ENCODE results near the gene DLL1.
"Not testable (repeated sequence)": the region's sequence is repeated elsewhere in the genome, so short reads cannot be mapped to it uniquely, and the experiment has no call there.

The DLL1 gene

GRCh38 chr6:170269151-170269845 lies 21.6 kb downstream of the DLL1 start:
- peaks cover 25% of the 10 kb centered on the region for H3K4me1 Mint-ChIP-seq (ENCODE audit: low read depth)
- H3K36me3 Mint-ChIP-seq: no peaks in the 10 kb centered on the region
- no peaks in the 10 kb centered on the region for H3K27me3 Mint-ChIP-seq
- no peak overlapping the region for H3K4me3 Mint-ChIP-seq
- H3K9me3 Mint-ChIP-seq (ENCODE audit: low read depth): no peaks in the 10 kb centered on the region
- no peak overlapping the region for H3K27ac Mint-ChIP-seq

- no peaks in the 10 kb centered on the region for H3K36me3 Mint-ChIP-seq
- no peaks in the 10 kb centered on the region for H3K9me3 Mint-ChIP-seq (ENCODE audit: low read depth)
- no peak overlapping the region for H3K4me3 Mint-ChIP-seq
- H3K4me1 Mint-ChIP-seq (ENCODE audit: low read depth): peaks cover 19% of the 10 kb centered on the region
- H3K27me3 Mint-ChIP-seq: no peaks in the 10 kb centered on the region
- H3K27ac Mint-ChIP-seq: no peak overlapping the region
These were observed 22.4 kb downstream of the DLL1 start for GRCh38 chr6:170268216-170269129.

DNA sequence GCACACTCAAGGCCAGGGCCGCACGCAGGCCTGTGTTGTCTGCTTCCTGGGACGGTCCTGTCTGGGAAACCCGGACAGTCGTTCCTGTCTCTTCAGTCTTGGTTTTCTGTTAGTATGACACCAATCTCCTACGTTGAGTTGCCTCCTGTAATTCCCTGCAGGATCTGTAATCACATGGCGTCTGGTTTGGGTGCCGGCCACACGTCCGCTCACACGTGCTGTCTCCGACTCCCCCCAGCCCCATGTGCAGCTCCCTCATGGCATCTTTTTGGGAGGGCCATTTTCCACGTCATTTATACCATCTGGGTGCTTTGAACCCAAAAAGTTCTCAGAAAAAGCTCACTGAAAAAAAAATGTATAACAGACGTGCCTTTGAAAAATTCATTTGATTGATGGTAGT lies 23.2 kb downstream of the DLL1 start:
- no peaks in the 10 kb centered on the region for H3K9me3 Mint-ChIP-seq (ENCODE audit: low read depth)
- peaks cover 2% of the 10 kb centered on the region for H3K27me3 Mint-ChIP-seq
- H3K4me3 Mint-ChIP-seq: no peak overlapping the region
- no peak overlapping the region for H3K27ac Mint-ChIP-seq
- H3K36me3 Mint-ChIP-seq: no peaks in the 10 kb centered on the region
- H3K4me1 Mint-ChIP-seq (ENCODE audit: low read depth): peaks cover 18% of the 10 kb centered on the region

- Mint-ChIP-seq H3K27me3 (peaks cover 2% of the 10 kb centered on the region), H3K27ac (no peak overlapping the region)
These were observed 24.6 kb downstream of the DLL1 start for GRCh38 chr6:170266061-170266825.

DNA sequence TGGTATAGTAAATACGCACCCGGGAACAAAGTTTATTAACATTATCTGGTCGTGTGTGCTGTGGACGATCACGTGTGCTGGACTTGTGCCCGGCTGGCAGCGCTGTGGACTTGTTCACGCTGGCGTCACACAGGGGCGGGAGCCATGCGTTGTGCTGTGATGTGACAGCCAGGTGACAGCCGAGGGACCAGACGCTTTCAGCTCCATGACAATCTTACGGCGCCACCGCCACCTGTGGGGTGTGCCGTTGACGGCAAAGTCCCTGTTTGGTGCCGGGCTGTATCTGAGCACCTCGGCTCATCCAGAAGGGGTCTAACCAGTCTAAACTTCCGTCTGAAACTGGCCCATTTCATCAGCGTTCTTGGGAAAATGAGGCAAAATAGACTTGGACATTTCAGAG lies 25.2 kb downstream of the DLL1 start:
- H3K4me1 Mint-ChIP-seq (ENCODE audit: low read depth): peaks cover 2% of the 10 kb centered on the region
- H3K4me3 Mint-ChIP-seq: no peak overlapping the region
- no peaks in the 10 kb centered on the region for H3K9me3 Mint-ChIP-seq (ENCODE audit: low read depth)
- H3K36me3 Mint-ChIP-seq: no peaks in the 10 kb centered on the region
- peaks cover 2% of the 10 kb centered on the region for H3K27me3 Mint-ChIP-seq
- no peak overlapping the region for H3K27ac Mint-ChIP-seq

More at GRCh38 chr6:170266061-170266825, 24.6 kb downstream of the DLL1 start:
- H3K9me3 Mint-ChIP-seq (ENCODE audit: low read depth): no peaks in the 10 kb centered on the region
- peaks cover 5% of the 10 kb centered on the region for H3K4me1 Mint-ChIP-seq (ENCODE audit: low read depth)
- no peak overlapping the region for H3K4me3 Mint-ChIP-seq
- H3K36me3 Mint-ChIP-seq: no peaks in the 10 kb centered on the region

- not testable (repeated sequence) for H3K9me3 Mint-ChIP-seq (ENCODE audit: low read depth); H3K4me1 Mint-ChIP-seq (ENCODE audit: low read depth); H3K36me3 Mint-ChIP-seq; H3K4me3 Mint-ChIP-seq; H3K27ac Mint-ChIP-seq; H3K27me3 Mint-ChIP-seq
These were observed 26.2 kb downstream of the DLL1 start for GRCh38 chr6:170264644-170265043.

- no peak overlapping the region for H3K4me3 Mint-ChIP-seq
- H3K9me3 Mint-ChIP-seq (ENCODE audit: low read depth): no peaks in the 10 kb centered on the region
- H3K27ac Mint-ChIP-seq: no peak overlapping the region
- H3K27me3 Mint-ChIP-seq: peaks cover 2% of the 10 kb centered on the region
- no peaks in the 10 kb centered on the region for H3K36me3 Mint-ChIP-seq
- peaks cover 2% of the 10 kb centered on the region for H3K4me1 Mint-ChIP-seq (ENCODE audit: low read depth)
These were observed 26.8 kb downstream of the DLL1 start for GRCh38 chr6:170264086-170264485.

GRCh38 chr6:170263410-170263809 lies 27.5 kb downstream of the DLL1 start:
- Mint-ChIP-seq H3K4me1 (ENCODE audit: low read depth) (peaks cover 2% of the 10 kb centered on the region), H3K4me3 (no peak overlapping the region), H3K36me3 (no peaks in the 10 kb centered on the region), H3K9me3 (ENCODE audit: low read depth) (no peaks in the 10 kb centered on the region), H3K27me3 (peaks cover 2% of the 10 kb centered on the region), H3K27ac (no peak overlapping the region)

DNA sequence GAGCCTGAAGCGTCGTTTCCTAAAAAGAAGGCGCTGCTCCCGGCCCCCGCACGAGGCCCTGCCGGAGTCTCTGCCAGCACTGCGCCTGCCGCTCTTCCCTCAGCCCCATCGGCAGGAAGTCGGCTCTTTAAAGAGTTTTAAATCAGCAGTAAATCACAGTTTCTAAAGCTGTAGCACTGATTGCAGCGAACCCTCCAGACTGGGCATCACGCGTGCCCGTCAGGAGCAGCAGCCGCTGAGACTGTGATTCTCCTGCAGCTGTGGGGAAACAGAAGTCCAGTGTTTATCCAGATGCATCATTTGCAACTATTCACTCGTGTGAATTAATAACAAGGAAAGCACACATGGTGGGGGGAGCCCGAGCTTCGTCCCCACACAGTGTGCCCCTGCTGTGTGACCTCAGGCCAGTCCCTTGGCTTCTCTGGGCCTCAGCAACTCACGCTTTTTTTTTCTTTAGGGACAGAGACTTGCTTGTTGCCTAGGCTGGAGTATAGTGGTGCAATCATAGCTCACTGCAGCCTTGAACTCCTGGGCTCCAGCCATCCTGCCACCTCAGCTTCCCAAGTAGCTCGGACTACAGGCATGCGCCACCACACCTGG lies 28.3 kb downstream of the DLL1 start:
- H3K27me3 Mint-ChIP-seq: peaks cover 2% of the 10 kb centered on the region
- H3K4me3 Mint-ChIP-seq: no peak overlapping the region
- no peaks in the 10 kb centered on the region for H3K9me3 Mint-ChIP-seq (ENCODE audit: low read depth)
- no peak overlapping the region for H3K27ac Mint-ChIP-seq
- peaks cover 2% of the 10 kb centered on the region for H3K4me1 Mint-ChIP-seq (ENCODE audit: low read depth)
- no peaks in the 10 kb centered on the region for H3K36me3 Mint-ChIP-seq

- Mint-ChIP-seq H3K4me3 (no peak overlapping the region), H3K27me3 (peaks cover 2% of the 10 kb centered on the region), H3K9me3 (ENCODE audit: low read depth) (no peaks in the 10 kb centered on the region), H3K4me1 (ENCODE audit: low read depth) (peaks cover 2% of the 10 kb centered on the region), H3K27ac (no peak overlapping the region), H3K36me3 (no peaks in the 10 kb centered on the region)
These were observed 29.0 kb downstream of the DLL1 start for GRCh38 chr6:170261643-170262488.

DNA sequence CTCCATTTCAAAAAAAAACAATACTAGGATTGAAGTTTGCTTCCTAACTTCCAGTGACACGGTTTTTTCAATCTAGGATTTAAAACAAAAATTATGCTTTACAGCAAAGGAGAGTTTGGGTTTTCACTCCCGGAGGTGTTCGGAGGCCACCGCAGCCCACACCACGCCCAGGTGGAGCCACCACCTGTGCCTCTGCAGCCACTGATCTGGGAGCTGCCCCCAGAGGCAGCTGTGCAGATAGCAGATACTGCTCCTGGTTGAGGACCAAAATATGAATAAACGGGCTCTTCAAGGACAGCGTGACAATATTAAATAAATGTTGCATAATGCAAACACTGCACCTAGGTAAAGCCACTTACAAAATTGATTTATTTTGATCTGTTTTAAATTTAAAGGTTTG lies 30.2 kb downstream of the DLL1 start:
- Mint-ChIP-seq H3K27ac (no peak overlapping the region), H3K4me3 (no peak overlapping the region), H3K9me3 (ENCODE audit: low read depth) (no peaks in the 10 kb centered on the region), H3K27me3 (peaks cover 2% of the 10 kb centered on the region), H3K36me3 (no peaks in the 10 kb centered on the region), H3K4me1 (ENCODE audit: low read depth) (peaks cover 2% of the 10 kb centered on the region)

- Mint-ChIP-seq H3K4me1 (ENCODE audit: low read depth) (peaks cover 2% of the 10 kb centered on the region), H3K4me3 (no peak overlapping the region), H3K9me3 (ENCODE audit: low read depth) (no peaks in the 10 kb centered on the region), H3K36me3 (no peaks in the 10 kb centered on the region), H3K27ac (no peak overlapping the region), H3K27me3 (peaks cover 2% of the 10 kb centered on the region)
These were observed 31.6 kb downstream of the DLL1 start for GRCh38 chr6:170259278-170259677.

DNA sequence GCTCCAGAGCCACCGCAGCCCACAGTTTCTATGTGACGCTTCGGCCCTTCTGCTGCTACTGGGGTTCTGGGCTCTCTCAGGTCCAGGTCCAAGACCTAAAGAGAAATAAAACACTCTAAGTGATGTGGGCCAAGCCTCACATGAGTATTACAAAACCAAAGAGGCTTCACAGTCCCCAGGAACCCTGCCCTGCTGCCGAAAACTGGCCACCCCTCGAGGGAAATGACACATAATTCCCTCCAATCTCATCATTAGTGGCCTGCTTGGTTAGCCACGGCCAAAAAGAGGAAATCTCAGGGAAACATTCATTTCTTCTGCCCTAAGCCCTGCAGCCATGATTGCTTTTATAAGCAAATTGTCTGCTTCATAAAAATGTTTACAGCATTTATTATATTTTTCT lies 32.5 kb downstream of the DLL1 start:
- H3K27ac Mint-ChIP-seq: no peak overlapping the region

DNA sequence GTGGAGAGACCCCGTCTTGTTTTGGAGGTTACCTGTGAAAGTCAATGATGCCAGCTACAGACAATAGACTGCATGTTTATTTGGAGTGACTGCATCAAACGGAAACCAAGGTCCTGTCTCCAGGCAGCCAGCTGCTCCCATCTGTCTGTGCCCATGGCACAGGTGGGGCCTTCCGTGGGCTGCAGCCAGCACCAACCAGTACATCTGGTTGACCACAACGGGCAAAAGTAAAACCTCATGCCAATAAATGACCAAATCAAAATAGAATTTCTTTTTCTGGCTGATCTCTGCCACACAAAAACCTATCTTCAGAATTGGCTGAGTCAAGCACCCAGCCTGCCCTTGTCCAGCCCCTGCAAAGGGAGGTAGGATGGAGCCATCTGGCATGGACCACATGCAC lies 33.5 kb downstream of the DLL1 start:
- Mint-ChIP-seq H3K36me3 (no peaks in the 10 kb centered on the region), H3K27ac (peak overlapping the region; percentile 50), H3K4me1 (ENCODE audit: low read depth) (no peaks in the 10 kb centered on the region), H3K27me3 (no peaks in the 10 kb centered on the region), H3K9me3 (ENCODE audit: low read depth) (no peaks in the 10 kb centered on the region), H3K4me3 (no peak overlapping the region)

More for the DNA sequence above, 32.5 kb downstream of the DLL1 start:
- H3K4me1 Mint-ChIP-seq (ENCODE audit: low read depth): peaks cover 2% of the 10 kb centered on the region
- H3K27me3 Mint-ChIP-seq: peaks cover 2% of the 10 kb centered on the region
- H3K9me3 Mint-ChIP-seq (ENCODE audit: low read depth): no peaks in the 10 kb centered on the region
- H3K36me3 Mint-ChIP-seq: no peaks in the 10 kb centered on the region
- no peak overlapping the region for H3K4me3 Mint-ChIP-seq
